Hematopoietic multipotent progenitor cell (in vitro differentiated cells): ENCODE measurements around the gene BCAS3. TPM values are rescaled to one million over a fixed set of nuclear protein-coding genes. Genes with fewer than 3 reads are reported as not detected.
A peak's percentile ranks its signal among the peaks of the same experiment; 100 is the strongest.

ENCODE experiments used
- DNase-seq, 3 donors: peaks; one replicate each; pipeline ENCODE4 v3.0.0-alpha.2; 2011 to 2015; ENCODE audit warnings: low read depth in 2 of 3, low spot score in 2 of 3
- total RNA-seq: library from RNA; depleted of rRNA; stranded (reverse); fragments of >200 nt; gene quantifications from one replicate; pipeline ENCODE4 v1.2.3, GENCODE V29; 2012

The BCAS3 gene
- total RNA-seq, 1 donor: 50.6 TPM

DNA sequence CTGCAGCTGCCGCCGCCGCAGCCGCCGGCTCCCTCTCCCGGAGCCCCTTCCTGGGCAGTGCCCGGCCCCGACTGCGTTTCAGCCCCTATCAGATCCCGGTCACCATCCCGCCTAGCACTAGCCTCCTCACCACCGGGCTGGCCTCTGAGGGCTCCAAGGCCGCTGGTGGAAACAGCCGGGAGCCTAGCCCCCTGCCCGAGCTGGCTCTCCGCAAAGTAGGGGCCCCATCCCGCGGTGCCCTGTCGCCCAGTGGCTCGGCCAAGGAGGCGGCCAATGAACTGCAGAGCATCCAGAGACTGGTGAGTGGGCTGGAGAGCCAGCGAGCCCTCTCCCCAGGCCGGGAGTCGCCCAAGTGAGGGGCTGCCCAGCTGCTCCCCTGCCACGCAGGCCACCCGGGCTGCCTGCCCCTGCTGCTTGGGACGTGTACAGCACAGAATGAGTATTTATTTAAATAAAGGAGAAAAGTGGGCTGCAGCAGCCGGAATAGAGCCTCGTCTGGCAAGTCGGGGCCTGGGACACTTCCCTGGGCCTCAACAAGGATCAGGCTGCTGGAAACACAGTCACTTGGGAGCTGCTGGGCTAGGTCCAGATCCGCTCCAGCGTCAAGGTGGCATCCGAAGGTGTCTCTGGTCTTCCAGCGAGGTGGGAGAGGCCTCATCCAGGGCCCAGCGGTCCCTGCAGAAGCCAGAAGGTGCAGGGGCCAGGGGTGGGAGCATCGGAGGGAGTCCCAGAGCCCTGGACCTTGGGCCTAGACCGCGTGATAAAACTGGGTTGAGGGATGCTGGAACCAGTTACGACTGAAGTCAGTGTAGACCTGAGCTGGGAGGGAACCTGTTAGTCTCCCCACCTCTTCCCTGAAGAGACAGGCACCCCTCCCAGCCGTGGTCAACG, 730.7 kb downstream of the BCAS3 start:
- DNase-seq: no peak

DNA sequence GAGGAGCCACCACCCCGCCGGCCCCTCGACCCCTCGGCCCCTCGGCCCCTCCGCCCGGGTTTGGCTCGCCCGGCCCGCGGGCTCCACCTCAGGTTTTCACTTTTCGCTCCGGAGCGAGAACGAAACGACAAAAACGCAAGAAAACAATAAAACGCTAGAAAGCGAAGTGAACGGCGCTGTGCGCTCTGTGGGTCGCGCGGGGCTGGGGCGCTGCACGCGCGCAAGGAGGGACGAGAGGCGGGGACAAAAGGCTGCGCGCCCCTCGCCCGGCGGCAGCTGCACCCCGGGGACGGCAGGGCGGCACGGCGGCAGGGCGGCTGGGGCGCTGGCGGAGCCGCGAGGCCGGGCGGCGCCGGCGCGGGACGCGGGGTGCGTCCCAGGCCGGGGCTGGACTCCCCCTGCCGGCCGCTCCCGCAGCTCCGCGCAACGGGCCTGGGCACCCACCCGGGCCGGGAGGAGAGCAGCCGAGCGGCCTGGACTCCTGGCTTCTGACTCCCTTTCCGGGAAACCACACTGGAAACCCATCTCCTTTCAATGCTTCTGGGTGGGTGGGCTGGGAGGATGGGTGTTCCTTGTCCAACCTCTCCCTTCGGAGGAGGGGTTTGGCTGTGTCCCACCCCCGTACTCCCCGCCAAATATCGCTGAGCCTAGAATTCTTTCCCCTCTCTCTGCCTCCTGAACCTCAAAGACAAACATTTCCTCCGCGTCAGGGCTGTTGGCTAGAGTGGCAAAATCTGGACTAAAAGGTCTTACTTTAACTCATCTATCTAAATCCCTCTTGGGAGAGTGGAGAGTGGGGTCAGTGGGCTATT, 731.9 kb downstream of the BCAS3 start:
- peak in 1 of 3 donors; percentile 65 for DNase-seq

DNA sequence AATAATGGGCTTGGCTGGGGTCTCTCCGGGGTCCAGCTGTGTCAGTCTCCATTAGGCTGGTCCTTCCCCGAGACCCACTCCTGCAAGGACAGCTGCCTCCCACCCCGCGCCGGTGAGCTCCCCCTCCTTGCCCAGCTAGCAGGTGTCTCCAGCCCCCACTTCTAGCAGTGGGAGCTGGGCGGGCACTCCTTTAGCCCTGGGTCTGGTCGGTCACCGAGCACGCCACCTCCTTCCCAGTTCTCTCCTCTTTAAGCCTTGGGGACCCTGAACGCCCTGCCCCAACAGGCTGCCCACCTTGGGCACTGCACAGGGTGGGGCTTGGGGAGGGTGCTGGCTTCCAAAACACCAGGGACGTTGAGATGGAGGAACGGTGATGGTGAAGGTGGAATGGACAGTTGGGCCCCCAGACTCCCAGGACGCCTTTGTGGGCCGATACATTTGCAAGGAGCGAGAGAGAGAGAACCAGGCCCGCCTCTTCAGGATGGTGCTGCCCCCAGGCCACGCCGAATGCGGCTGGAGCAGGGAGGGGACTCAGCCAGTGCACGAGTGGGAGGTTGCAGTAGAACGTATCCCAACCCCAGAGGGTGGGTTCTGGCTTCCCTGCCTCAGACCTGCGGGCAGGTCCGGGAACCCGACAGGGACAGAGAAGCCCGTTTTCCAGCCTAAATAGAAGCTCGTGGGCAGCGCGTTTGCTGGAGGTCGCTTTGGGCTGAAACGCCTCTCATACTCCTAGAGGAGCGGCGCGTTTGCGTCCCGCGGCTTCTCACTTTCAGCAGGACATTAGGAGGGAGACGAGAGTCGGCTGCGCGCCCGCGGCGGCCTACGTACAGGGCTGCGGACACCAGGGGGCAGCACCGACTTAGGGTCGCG, 732.7 kb downstream of the BCAS3 start:
- DNase-seq: peak in 2 of 3 donors; percentile 77 to 81

DNA sequence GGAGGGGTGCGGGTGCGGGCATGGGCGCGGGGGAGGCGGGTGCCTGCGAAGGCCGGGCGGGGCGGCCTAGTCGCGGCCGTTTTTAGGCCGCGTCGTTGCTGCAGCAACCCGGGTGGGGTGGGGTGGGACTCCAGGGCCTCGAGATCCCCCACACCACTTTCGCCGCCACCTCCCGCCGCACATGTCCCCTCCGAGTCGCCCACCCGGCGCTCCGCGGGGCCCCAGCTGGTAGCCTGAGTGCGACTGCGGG, 733.3 kb downstream of the BCAS3 start:
- no peak for DNase-seq

DNA sequence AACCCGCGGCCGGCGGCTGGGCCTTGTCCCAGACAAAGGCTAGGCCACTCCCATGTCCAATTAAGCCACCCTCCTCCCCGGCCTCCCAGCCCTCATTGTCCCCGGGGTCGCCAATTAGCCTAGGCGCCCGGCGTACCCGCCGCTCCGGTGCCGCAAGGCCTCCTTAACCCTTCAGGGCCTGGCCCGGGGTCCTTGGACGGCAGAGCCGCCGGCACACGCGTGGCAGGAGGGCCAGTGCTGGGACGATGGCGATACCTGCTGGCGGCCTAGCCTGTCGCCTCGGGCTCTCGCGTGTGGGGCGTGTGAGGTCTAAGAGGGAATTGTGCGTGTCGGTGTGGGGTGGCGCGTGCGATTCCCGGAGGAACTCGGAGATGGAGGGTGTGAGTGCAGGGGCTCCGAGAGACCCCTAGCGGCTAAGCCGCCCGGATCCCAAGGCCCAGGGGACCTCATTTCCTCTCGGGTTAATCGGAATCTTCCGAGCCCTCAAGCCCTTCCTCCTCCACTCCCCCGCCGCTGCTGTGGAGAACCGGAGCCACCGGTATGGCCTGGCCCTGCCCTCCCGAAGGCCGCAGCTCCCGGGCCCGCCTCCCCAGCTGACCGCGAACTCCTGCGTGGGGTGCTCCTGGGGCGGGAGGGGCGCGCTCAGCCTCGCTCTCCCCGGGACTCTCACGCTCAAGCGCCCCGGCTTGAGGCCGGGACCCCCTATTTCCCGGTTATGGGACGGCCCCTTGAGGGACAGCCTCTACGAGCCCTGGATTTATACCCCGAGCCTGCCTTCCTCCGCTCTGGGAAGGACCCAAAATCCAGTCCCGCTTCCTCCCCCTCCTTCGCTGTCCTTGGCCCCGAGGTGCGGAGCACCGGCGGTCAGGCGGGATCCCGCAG, 733.9 kb downstream of the BCAS3 start:
- DNase-seq: peak in 1 of 3 donors; percentile 29

DNA sequence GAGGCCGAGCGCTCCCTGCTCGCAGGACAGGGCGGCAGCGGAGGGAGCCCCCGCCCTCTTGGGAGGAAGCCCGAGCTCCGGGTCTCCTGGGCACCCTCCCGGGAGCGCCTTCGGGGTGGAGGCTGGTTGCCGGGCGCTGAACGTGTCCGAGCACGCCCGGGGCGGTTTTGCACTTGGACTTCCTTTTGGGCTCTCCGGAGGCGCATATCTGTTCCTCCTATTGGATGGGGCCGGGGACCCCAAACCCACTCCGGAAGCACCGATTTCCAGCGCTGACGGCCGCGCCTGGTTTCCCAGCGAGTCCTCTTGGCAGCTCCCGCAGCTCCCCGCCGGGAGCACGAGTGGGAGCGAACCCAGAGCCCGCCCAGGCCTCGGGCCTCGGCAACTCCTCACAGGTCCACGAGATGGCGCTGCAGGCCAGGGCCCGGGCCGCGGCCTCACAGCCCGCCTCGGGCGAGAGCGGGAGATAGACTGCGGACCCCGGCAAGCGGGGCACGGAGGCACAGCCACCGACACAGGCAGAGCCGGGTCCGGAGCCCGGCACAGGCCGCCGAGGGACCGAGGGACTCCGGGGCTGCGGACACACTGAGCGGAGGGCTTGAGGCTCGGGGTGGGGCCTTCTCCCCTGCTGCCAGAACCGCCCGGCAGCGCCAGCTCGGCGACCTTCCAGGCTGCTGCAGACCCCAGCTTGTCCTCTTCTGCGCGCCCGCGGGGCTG, 734.6 kb downstream of the BCAS3 start:
- DNase-seq: peak; percentile 70 to 79 (median 74)

DNA sequence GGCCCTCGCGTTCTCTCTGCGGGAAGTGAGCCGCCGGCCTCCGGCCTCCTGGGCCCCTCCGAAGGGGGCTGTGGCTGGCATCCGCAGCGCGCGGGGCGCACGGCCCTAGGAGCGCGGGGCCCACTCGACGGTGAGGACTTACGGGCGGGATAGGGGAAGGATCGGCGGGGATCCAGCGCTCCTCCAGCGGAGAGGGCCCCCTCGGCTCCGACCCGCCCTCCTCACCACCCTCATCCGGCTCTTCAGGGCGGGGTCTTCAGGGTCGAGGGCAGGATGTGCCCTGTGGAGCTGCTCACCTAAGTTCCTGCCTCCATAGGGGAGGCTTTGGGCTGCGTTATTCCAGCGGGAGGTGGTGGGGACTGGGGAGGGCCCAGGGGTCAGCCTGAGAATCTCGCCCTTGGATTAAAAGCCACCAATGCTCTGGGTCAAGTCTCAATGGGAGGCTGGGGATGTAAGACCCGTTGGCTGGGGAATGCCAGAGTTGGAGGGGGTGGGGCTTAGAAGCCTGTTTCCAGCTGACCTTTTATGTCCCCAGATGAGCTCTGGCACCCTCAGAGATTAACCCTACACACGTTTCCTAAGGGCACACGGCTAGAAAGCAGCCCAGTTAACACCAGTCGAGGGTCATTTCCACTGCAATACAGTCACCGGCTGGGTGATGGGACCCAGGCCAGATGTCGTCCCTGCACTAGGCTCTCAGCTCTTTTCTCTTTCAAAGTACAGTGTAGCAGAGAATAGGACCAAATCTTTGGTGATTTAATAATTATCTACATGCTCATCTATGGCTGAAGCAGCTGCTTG, 735.4 kb downstream of the BCAS3 start:
- DNase-seq: no peak

DNA sequence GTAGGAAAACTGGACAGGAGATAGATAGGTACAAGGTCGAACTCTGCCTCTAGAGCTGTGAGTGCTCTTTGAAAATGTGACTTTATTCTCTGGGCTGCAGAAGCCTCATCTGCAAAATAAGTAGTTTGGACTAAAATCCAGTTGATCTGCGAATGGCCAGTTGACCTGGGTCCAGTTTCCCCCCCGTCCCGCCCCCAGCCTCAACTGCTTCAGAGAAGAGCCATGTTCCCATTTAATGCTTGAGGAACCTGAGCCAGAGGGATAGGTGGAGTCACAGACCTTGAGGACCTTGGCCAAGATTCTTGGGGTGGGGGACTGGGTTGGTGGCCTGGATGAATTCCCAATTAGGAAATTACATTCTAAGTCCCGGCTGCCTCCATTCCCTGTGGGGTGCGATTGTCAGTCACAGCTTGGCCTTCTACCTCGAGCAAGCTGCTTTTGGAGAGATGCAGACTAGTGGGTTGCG, 736.0 kb downstream of the BCAS3 start:
- no peak for DNase-seq

DNA sequence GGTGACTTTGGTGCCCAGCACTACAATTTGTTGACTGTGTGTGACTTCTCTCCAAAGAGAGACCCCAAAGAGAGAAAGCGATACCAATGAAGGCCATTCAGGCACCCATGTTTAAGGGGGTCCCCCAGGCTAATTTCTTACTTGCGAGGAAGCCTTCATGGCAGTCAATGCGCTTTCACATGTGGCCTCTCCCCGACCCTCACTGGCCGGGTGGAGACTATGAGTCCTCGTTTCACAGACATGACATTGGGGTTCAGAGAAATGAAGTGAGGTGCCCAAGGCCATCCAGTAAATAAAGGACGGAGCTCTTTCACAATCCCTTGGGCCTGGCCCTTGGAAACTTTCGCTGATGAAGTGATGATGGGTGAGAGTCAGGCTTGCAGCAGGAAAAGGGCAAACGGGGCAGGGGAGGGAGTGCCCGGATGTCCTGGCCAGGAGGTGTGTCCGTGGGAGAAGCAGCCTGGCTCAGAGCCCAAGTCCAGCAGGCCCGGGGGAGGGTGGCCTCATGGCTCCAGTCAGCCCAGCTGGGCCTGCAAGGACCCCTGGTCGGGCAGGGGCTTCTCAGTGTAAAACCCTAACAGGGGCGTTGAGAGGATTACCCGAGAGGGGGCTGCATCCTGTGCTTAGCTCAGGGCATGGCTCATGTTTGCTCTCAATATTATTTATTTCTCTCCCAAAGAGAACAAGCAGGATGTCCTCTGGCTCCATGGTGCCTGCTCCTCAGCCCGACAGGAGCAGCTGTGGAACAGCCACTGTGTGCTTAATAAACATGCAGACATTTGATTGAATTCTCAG, 736.7 kb downstream of the BCAS3 start:
- DNase-seq: no peak

DNA sequence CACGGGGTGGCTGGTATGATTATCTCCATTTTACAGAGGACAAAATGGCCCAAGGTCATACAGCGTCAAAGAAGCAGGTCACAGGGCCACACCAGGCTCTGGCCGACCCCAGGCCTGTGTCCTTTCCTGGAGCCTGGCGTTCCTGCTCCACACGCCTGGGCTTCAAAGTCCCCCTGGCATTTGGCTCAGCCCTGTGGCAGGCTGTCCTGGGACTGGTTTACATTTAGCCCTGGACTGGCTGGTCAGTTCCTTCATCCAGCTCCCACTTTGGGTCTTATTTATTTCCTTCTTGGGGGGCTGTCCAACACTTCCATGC, 737.2 kb downstream of the BCAS3 start:
- no peak for DNase-seq

DNA sequence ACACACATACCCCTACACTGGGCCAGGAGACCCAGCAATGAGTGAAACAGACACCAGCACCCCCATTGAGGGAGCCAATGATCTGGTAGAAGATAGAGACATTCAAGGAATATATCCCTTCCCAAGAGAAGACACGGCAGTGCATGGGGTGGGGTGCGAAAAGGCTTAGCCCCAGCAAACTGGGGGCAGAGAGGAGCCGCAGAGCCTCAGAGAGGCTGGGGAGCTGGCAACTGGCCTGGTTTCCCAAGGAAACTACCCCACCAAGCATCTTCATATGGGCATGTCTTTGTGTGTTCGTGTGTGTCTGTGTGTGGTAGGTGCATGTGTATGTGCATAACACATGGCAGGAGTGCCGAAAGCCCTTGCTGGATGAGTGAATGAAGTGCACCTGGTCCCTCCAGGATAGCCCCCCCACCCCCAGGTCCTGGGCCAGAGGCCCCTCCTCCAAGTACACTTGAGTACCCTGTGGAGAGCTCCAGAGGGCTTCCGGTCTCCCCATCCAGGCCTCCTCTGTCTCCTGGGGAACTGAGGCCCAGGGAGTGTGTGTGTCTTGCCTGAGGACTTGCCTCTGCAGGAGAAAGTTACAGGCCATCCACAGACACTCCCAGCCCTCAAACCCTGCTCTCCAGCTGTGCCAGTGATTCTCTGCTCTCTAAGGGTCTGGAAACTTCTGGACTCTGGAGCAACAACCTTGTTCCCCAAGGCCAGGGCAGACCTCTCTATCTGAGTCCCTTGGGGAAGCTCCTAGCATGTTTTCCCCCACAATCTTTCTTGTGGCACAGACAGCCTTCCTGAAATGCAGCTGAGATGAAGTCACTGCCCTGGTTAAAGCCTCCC, 737.9 kb downstream of the BCAS3 start:
- no peak for DNase-seq

DNA sequence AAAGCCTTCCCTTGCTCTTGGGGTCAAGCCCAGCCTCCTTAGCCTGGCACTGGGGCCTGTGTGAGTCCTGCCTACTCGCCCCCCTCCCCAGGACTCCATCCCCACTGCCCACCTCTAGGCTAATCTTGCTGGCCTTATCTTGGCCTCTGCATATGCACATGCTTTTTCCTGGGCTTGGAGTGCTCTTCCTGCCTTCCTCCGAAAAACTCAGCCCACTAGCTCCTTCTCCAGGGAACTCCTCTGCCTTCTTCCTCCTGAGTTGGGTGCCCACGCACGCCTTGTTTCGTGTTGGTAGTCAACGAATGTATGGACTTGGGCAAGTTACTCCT, 738.5 kb downstream of the BCAS3 start:
- DNase-seq: no peak

DNA sequence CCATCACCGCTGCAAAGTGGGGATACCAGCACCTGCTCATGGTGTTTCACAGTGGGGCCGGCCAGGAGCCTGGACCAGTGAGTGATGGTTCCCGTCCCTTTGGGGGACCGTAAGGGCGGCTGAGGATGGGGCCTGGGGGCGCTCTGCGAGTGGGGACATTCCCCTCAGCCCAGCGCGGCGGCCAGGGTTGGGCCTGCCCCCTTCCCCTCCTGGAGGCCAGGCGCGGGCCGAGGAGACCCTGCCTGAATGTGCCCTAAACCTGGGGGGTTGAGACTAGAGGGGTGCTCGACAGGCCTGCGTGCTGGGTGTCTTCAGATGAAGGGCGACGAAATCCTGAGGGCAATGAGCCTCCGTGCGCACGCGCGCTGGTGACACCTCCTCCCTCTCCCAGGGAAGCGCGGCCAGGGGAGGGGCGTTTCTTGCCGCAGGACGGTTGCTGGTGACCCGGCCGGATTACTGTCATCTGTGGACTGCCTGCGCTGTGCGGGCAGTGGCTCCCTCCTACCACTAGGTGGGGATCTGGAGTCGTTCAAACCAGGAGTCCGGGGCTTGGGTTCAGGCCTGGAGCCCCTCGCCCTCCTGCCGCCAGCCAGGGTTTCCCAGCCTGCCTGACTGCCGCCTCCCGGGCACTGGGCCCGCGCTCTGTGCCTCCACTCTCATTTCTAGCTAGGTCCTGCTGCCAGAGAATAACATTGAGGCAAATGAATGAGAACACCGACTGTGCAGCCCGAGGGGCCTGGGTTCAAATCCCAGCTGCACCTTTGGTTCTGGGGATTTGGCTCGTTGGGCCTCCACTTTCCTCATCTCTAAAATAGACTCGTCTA, 739.1 kb downstream of the BCAS3 start:
- peak in 2 of 3 donors; percentile 68 to 80 for DNase-seq

DNA sequence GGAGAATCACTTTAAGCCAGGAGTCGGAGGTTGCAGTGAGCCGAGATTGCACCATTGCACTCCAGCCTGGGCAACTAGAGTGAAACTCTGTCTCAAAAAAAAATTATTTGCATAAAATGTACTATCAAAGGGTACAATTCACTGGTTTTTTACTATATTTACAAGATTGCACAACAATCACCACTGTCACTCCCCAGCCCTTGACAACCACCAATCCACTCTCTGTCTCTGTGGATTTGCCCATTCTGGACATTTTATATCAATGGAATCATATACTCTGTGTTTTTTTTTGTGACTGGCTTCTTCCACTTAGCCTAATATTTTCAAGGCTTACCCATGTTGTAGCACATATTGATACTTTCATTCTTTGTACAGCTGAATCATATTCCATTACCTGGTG, 740.8 kb downstream of the BCAS3 start:
- no peak for DNase-seq

DNA sequence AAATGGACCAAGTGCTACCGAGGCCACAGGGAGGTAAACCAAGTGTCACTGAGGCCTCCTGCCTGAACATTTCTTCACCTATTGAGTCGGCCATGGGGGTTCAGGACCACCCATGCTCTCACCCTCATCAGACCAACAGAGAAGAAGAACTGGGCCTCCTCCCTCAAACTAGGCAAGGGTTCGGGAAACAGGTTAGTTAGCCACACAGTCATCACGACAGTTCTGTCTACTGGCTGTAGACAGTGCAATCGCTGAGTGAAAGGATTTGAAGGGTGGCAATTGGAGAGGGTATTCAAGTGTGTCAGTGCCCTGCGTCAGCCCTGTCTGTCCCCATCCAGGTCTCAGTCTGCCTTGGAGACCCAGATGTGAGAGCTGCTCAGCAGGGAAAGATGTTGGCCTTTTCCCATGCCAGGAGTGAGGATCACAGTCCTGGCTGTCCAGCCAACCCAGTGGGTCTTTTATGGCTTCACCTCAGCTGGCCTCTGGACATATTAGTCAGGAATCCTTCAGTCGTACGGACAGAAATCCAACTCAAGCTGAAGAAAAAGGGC, 741.9 kb downstream of the BCAS3 start:
- no peak for DNase-seq

DNA sequence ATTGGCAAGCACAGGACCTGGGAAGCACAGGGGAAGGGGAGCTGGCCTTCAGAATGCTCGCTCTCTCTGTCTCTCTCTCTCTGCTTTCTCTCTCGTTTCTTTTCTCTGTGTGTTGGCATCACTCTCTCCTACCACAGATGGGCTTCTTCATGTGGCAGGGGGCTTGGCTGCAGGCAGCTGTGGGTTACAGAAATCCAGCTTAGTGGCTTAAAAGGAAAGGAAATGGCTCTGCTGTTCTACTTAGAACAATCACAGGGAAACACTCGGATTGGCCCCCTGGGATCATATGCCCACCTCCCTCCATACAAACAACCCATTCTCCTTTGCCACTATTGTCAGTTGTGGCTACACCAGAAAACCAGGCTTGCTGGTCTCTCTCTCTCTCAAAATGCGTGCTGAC, 742.4 kb downstream of the BCAS3 start:
- DNase-seq: no peak
